Thoracic aorta (tissue), 2 donors: ENCODE results near the gene NUTF2. TPM values are rescaled to one million over a fixed set of nuclear protein-coding genes. Genes with fewer than 3 reads are reported as not detected.

Experiments used
- ATAC-seq: fragments of 150-250 bp; one replicate; pipeline ENCODE4 v1.8.0; 2017; ENCODE audit warnings: low read depth; ENCODE audit not compliant: insufficient number of reproducible peaks, low FRiP score
- DNase-seq: peaks from one replicate; pipeline ENCODE4 v3.0.0-alpha.2; 2020; ENCODE audit warnings: low spot score
- H3K27ac ChIP-seq, 2 donors: fragments of 200-600 bp; sonication (generic); 1 replicate in 1 of 2; 2 replicates in 1 of 2; pipeline ENCODE4 v1.5.1; 2016; ENCODE audit warnings: mild to moderate bottlenecking in 2 of 2, moderate library complexity in 2 of 2
- H3K27me3 ChIP-seq: fragments of 200-600 bp; sonication (generic); replicated peaks from 2 replicates; pipeline ENCODE4 v1.6.0; 2016; ENCODE audit warnings: mild to moderate bottlenecking; ENCODE audit not compliant: insufficient read depth
- H3K36me3 ChIP-seq: fragments of 200-600 bp; sonication (generic); one replicate; pipeline ENCODE4 v1.5.1; 2016
- H3K4me1 ChIP-seq, 2 donors: fragments of 200-600 bp; sonication (generic); 1 replicate in 1 of 2; 2 replicates in 1 of 2; pipeline versions ENCODE4 v1.5.1 to v1.6.0; 2016; ENCODE audit warnings: low read depth in 2 of 2, mild to moderate bottlenecking in 1 of 2; ENCODE audit not compliant: control insufficient read depth in 1 of 2
- H3K4me3 ChIP-seq: fragments of 200-600 bp; sonication (generic); 2 replicates; pipeline ENCODE4 v1.5.1; 2016; ENCODE audit warnings: mild to moderate bottlenecking
- H3K9me3 ChIP-seq: fragments of 200-600 bp; sonication (generic); 2 replicates; pipeline ENCODE4 v1.5.1; 2016
- total RNA-seq, 2 donors: library from RNA; depleted of rRNA; stranded (reverse); fragments of >200 nt; gene quantifications; one replicate each; pipeline versions ENCODE4 v1.1.0 to v1.2.3, GENCODE V29; 2016
- TF ChIP-seq, protein P1 (sequence below): fragments of 200-600 bp; sonication (generic); IDR thresholded peaks from one replicate; pipeline ENCODE4 v1.5.1; 2019; ENCODE audit warnings: antibody characterized with exemption

Gene NUTF2
- total RNA-seq, 2 donors from 2014 or later = 79.0 to 172 TPM

DNA sequence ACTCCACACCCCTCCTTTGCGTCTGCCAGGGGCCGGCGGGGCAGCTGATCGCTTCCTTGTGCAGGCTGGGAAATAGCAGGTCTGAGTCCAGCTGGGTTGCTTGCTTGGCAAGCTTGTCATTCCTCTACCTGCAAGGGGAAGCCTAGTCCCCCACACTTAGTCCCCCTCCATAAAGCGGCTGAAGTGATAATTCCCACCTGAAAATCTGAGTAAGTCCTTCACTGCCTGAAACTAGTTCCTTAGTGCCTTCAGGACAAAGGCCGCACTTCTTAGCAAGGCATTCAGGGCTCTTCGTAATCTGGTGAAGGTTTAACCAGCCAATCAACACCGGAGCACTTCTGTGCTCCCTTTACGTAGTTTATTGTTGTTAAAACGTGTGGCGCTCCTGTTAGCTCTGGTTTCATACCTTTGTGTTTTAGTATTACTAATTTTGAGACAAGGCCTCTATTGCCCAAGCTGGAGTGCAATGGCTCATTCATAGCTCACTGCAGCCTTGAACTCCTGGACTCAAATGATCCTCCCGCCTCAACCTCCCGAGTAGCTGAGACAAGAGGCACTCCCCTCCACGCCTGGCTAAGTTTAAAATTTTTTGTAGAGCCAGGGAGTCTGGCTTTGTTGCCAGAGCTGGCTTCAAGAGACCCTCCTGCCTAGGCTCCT lies 47.1 kb downstream of the NUTF2 start:
- TF ChIP-seq, protein P1, sequence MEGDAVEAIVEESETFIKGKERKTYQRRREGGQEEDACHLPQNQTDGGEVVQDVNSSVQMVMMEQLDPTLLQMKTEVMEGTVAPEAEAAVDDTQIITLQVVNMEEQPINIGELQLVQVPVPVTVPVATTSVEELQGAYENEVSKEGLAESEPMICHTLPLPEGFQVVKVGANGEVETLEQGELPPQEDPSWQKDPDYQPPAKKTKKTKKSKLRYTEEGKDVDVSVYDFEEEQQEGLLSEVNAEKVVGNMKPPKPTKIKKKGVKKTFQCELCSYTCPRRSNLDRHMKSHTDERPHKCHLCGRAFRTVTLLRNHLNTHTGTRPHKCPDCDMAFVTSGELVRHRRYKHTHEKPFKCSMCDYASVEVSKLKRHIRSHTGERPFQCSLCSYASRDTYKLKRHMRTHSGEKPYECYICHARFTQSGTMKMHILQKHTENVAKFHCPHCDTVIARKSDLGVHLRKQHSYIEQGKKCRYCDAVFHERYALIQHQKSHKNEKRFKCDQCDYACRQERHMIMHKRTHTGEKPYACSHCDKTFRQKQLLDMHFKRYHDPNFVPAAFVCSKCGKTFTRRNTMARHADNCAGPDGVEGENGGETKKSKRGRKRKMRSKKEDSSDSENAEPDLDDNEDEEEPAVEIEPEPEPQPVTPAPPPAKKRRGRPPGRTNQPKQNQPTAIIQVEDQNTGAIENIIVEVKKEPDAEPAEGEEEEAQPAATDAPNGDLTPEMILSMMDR = no peak
- ATAC-seq = no peak
- H3K4me1 ChIP-seq = peaks cover 24 to 49% of the 10 kb centered on the region in 2 donors

DNA sequence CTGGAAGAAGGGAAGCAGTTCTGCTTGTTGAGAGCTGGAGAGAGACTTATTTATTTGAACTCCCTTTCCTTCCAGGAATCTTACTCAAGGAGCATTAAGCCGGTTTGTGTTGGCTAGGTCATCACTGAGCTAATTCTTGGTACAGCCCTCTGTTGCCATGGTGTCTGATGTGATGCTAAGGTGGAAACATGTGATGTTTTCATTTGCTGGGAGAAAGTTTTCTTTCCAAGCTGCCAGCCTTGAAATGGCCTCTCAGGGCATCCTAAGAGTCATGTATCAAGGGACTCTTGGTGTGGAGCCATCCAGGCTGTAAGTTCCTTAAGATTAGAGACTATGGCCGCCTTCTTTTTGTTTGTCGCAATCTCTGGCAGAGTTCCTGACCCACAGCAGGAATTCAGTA lies 50.5 kb downstream of the NUTF2 start:
- peaks cover 24 to 46% of the 10 kb centered on the region in 2 donors for H3K4me1 ChIP-seq
- peak; percentile 78 for DNase-seq

More for the DNA sequence above, 47.1 kb downstream of the NUTF2 start:
- Histone ChIP-seq H3K4me3 (peak overlapping the region; percentile 78), H3K27ac (peak overlapping the region; percentile 87 to 91), H3K27me3 (no peaks in the 10 kb centered on the region), H3K36me3 (no peaks in the 10 kb centered on the region), H3K9me3 (no peaks in the 10 kb centered on the region)
- no peak for DNase-seq

DNA sequence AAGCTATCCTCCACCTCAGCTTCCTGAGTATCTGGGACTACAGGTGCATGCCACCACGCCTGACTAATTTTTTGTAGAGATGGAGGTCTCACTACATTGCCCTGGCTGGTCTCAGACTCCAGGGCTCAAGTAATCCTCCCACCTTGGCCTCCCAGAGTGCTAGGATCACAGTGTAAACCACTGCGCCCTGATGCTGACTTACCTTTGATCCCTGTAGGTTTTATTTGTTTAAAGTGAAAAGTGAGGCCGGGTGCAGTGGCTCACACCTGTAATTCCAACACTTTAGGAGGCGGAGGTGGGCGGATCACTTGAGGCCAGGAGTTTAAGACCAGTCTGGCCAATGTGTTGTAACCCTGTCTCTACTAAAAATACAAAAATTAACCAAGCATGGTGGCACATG lies 55.0 kb downstream of the NUTF2 start:
- no peak for ATAC-seq
- no peaks in the 10 kb centered on the region for H3K9me3 ChIP-seq

More for the DNA sequence above, 50.5 kb downstream of the NUTF2 start:
- Histone ChIP-seq H3K9me3 (no peaks in the 10 kb centered on the region), H3K27me3 (no peaks in the 10 kb centered on the region), H3K36me3 (no peaks in the 10 kb centered on the region), H3K4me3 (peak overlapping the region; percentile 46), H3K27ac (peak overlapping the region; percentile 73 to 87)
- peak; percentile 87 for ATAC-seq
- TF ChIP-seq, protein P1 = no peak

GRCh38 chr16:67902831-67903230 lies 56.1 kb downstream of the NUTF2 start:
- TF ChIP-seq, protein P1 = no peak
- Histone ChIP-seq H3K9me3 (no peaks in the 10 kb centered on the region), H3K27me3 (no peaks in the 10 kb centered on the region), H3K36me3 (peaks cover 7% of the 10 kb centered on the region), H3K4me3 (no peak overlapping the region), H3K27ac (no peak overlapping the region), H3K4me1 (peaks cover 3 to 4% of the 10 kb centered on the region in 2 donors)
- DNase-seq (no peak), ATAC-seq (no peak)

More for the DNA sequence above, 55.0 kb downstream of the NUTF2 start:
- TF ChIP-seq, protein P1 = no peak
- Histone ChIP-seq H3K27ac (no peak overlapping the region), H3K4me1 (peaks cover 10 to 11% of the 10 kb centered on the region in 2 donors), H3K36me3 (peaks cover 7% of the 10 kb centered on the region), H3K4me3 (no peak overlapping the region), H3K27me3 (no peaks in the 10 kb centered on the region)
- DNase-seq = no peak

DNA sequence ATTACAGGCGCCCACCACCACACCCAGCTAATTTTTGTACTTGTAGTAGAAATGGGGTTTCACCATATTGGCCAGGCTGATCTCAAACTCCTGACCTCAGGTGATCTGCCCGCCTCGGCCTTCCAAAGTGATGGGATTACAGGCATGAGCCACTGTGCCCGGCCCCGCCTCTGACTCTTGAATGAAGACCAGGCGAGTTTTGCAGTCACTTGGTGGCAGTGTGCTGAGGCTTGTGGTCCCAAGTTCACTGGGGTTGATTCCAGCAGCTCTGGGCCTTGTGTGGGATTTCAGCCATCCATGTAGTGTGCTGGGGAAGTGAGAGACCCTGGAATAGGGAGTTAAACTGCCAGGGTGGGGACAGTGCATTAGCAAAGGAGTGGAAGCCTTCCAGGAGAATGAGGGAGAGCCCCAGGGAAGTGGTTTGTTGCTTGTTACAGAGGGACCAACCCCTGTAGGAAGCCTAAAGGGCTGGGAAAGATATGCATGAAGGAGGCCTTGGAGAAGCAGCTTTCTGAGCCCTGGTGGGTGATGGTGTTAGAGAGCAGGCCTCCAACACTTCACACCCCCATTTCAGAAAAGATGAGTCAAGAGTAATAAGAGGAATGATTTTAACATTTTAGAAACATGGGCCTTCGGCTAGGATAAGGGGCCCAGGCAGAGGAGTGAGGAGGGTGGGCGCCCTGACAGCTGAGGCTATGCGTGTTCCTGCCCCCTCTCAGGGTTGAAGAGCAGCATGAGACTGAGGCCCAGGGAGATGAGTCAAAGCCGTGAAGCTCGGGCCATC lies 60.9 kb downstream of the NUTF2 start:
- Histone ChIP-seq H3K36me3 (peaks cover 31% of the 10 kb centered on the region), H3K9me3 (no peaks in the 10 kb centered on the region)
- ATAC-seq = no peak

More for the DNA sequence above, 60.9 kb downstream of the NUTF2 start:
- H3K4me3 ChIP-seq = no peak overlapping the region
- H3K27me3 ChIP-seq = no peaks in the 10 kb centered on the region
- H3K4me1 ChIP-seq = no peaks in the 10 kb centered on the region
- no peak overlapping the region for H3K27ac ChIP-seq
- DNase-seq = no peak
- TF ChIP-seq, protein P1 = no peak
